CD14-positive monocyte (primary cell): ENCODE measurements around the gene KNDC1. TPM values are rescaled to one million over a fixed set of nuclear protein-coding genes. Genes with fewer than 3 reads are reported as not detected.

ENCODE experiments used
- DNase-seq, 3 donors: peaks; one replicate each; pipeline ENCODE4 v3.0.0-alpha.2; 2011 to 2022
- H2AFZ ChIP-seq: 2 replicates; pipeline ENCODE4 v1.6.0; 2012; ENCODE audit warnings: mild to moderate bottlenecking, low read depth, low read length, inconsistent platforms; ENCODE audit not compliant: insufficient read depth, poor library complexity, severe bottlenecking
- H3K27ac ChIP-seq, 2 donors: 1 replicate in 1 of 2; 2 replicates in 1 of 2; pipeline ENCODE4 v1.5.1; 2012 to 2013; ENCODE audit warnings: low read length in 2 of 2, control low read depth in 1 of 2, inconsistent platforms in 1 of 2, low read depth in 1 of 2, mild to moderate bottlenecking in 1 of 2
- H3K27me3 ChIP-seq, 2 donors: one replicate each; pipeline versions ENCODE4 v1.6.0 to v1.6.1; 2011 to 2013; ENCODE audit warnings: low read length in 2 of 2; ENCODE audit not compliant: control insufficient read depth in 2 of 2, insufficient read depth in 2 of 2
- H3K36me3 ChIP-seq, 2 donors: replicated peaks in 1 of 2; 1 replicate in 1 of 2; 2 replicates in 1 of 2; pipeline versions ENCODE4 v1.5.1 to v1.6.1; 2012 to 2013; ENCODE audit warnings: low read length in 2 of 2, control low read depth in 1 of 2, inconsistent platforms in 1 of 2, mild to moderate bottlenecking in 1 of 2; ENCODE audit not compliant: insufficient read depth in 2 of 2, control insufficient read depth in 1 of 2
- H3K4me1 ChIP-seq, 2 donors: 1 replicate in 1 of 2; 2 replicates in 1 of 2; pipeline versions ENCODE4 v1.5.1 to v1.6.1; 2012 to 2013; ENCODE audit warnings: low read length in 2 of 2, control low read depth in 1 of 2, inconsistent platforms in 1 of 2, mild to moderate bottlenecking in 1 of 2, moderate library complexity in 1 of 2; ENCODE audit not compliant: insufficient read depth in 2 of 2, control insufficient read depth in 1 of 2
- H3K4me2 ChIP-seq: replicated peaks from 2 replicates; pipeline ENCODE3; 2012; ENCODE audit warnings: low read length, moderate library complexity, mild to moderate bottlenecking; ENCODE audit not compliant: poor library complexity, severe bottlenecking; ENCODE audit errors: extremely low read depth
- H3K4me3 ChIP-seq, 3 experiments: fragments of 200-600 bp in 1 of 3; sonication (generic) in 1 of 3; replicated peaks in 1 of 3; 1 replicate in 2 of 3; 2 replicates in 1 of 3; pipeline ENCODE4 v1.5.1; 2011 to 2013; ENCODE audit warnings: low read length in 3 of 3, mild to moderate bottlenecking in 3 of 3, control low read depth in 2 of 3, low read depth in 2 of 3, inconsistent platforms in 1 of 3, moderate library complexity in 1 of 3
- H3K79me2 ChIP-seq: 2 replicates; pipeline ENCODE4 v1.6.0; 2012; ENCODE audit warnings: mild to moderate bottlenecking, control low read depth, inconsistent platforms, low read length, moderate library complexity; ENCODE audit not compliant: insufficient read depth
- H3K9ac ChIP-seq: 2 replicates; pipeline ENCODE4 v1.6.0; 2017; ENCODE audit warnings: low read length, mild to moderate bottlenecking; ENCODE audit not compliant: insufficient read depth, poor library complexity, severe bottlenecking
- H3K9me3 ChIP-seq, 2 donors: replicated peaks in 1 of 2; 1 replicate in 1 of 2; 2 replicates in 1 of 2; pipeline versions ENCODE4 v1.5.1 to v1.6.1; 2012 to 2013; ENCODE audit warnings: low read length in 2 of 2, control low read depth in 1 of 2; ENCODE audit not compliant: control insufficient read depth in 1 of 2, insufficient read depth in 1 of 2
- H4K20me1 ChIP-seq: 2 replicates; pipeline ENCODE4 v1.6.0; 2012; ENCODE audit warnings: mild to moderate bottlenecking, low read length, control low read depth, moderate library complexity; ENCODE audit not compliant: insufficient read depth
- H3K27ac Mint-ChIP-seq, 7 donors: one replicate each; pipeline ENCODE4 v1.8.0; 2020; ENCODE audit warnings: mild to moderate bottlenecking in 7 of 7, mixed read lengths in 7 of 7, moderate library complexity in 6 of 7, inconsistent platforms in 2 of 7
- H3K27me3 Mint-ChIP-seq, 3 donors: one replicate each; pipeline ENCODE4 v1.8.0; 2021 to 2022; ENCODE audit warnings: low read depth in 3 of 3, mild to moderate bottlenecking in 3 of 3, mixed read lengths in 3 of 3, moderate library complexity in 3 of 3, inconsistent platforms in 1 of 3
- H3K36me3 Mint-ChIP-seq, 2 donors: one replicate each; pipeline ENCODE4 v1.8.0; 2020; ENCODE audit warnings: mixed read lengths in 2 of 2, inconsistent platforms in 1 of 2, mild to moderate bottlenecking in 1 of 2
- H3K4me1 Mint-ChIP-seq: one replicate; pipeline ENCODE4 v1.8.0; 2020; ENCODE audit warnings: mild to moderate bottlenecking, mixed read lengths
- H3K4me3 Mint-ChIP-seq, 2 donors: one replicate each; pipeline ENCODE4 v1.8.0; 2020; ENCODE audit warnings: mild to moderate bottlenecking in 2 of 2, mixed read lengths in 2 of 2, moderate library complexity in 1 of 2
- H3K9me3 Mint-ChIP-seq, 7 donors: one replicate each; pipeline ENCODE4 v1.8.0; 2020 to 2022; ENCODE audit warnings: mixed read lengths in 7 of 7, mild to moderate bottlenecking in 6 of 7, moderate library complexity in 6 of 7, inconsistent platforms in 2 of 7
- WGBS: methylation state at CpG from one replicate; pipeline ENCODE4 v1.1.5; 2013; ENCODE audit warnings: missing lambda C conversion rate; ENCODE audit not compliant: insufficient coverage; 5-methylcytosine and 5-hydroxymethylcytosine counted together
- intact Hi-C, 2 donors: fragments of 100-400 bp; cut with micrococcal nuclease; formaldehyde crosslinking; loops; one replicate each; pipeline versions ENCODE4 v1.15.0 to v1.15.1; 2023
- polyA plus RNA-seq, 3 donors: library from polyadenylated mRNA; depleted of rRNA in 1 of 3; unstranded in 2 of 3; stranded (reverse) in 1 of 3; fragments of 300-500 nt in 2 of 3; fragments of >200 nt in 1 of 3; fragmentation: Illumina TruSeq in 2 of 3; gene quantifications; 1 replicate in 2 of 3; 2 replicates in 1 of 3; pipeline ENCODE4 v1.2.3, GENCODE V29; 2012 to 2021
- TF ChIP-seq, protein P1 (sequence below): fragments of 200-600 bp; IDR thresholded peaks from one replicate; pipeline ENCODE4 v1.8.0; 2022; ENCODE audit warnings: antibody characterized with exemption, mild to moderate bottlenecking

KNDC1 gene
- polyA plus RNA-seq, 3 donors, result 0.22 to 0.80 TPM; not detected in 1

DNA sequence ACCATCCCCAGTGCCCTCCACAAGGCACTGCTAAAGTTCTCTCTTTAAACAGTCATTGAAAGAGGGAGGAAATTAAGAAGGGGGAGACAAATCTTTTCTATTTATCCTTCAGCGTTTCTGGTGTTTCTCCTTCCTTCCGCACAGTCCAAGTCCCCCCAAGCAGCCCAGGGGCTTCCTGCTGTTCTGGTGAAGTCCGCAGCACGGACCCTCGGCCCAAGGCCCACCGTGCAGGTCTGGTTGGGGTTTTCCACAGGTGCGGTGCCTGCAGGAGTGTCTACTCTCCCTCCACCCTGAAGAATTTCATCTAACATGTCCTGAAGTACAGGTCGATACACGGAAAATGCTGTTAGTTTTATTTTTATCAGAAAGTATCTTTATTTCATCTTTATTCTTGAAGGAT lies 34.1 kb upstream of the KNDC1 start:
- H3K36me3 ChIP-seq, result no peaks in the 10 kb centered on the region
- H3K9me3 ChIP-seq, result peaks cover 7 to 26% of the 10 kb centered on the region in 2 donors
- H3K27ac Mint-ChIP-seq, result no peak overlapping the region
- H3K4me2 ChIP-seq, result no peak overlapping the region
- 100% methylated on average over 1 of the region's 9 CpGs for WGBS
- H3K4me1 ChIP-seq, result no peaks in the 10 kb centered on the region
- H3K9me3 Mint-ChIP-seq, result peaks cover 0 to 17% (median 3%) of the 10 kb centered on the region in 7 donors
- no peak overlapping the region for H3K27ac ChIP-seq
- no peaks in the 10 kb centered on the region for H3K79me2 ChIP-seq
- no peak overlapping the region for H3K9ac ChIP-seq
- H3K27me3 Mint-ChIP-seq, result peaks cover 11 to 27% (median 11%) of the 10 kb centered on the region in 3 donors
- intact Hi-C loops, result loop anchor here (2.0 kb wide), 1 partner anchor 185 kb away; no protein-coding TSS in a partner anchor
- peaks cover 0 to 17% of the 10 kb centered on the region in 2 donors for H3K27me3 ChIP-seq
- no peak overlapping the region for H2AFZ ChIP-seq
- no peak overlapping the region for H3K4me3 ChIP-seq
- no peak for DNase-seq
- no peaks in the 10 kb centered on the region for H3K36me3 Mint-ChIP-seq
- H3K4me3 Mint-ChIP-seq, result no peak overlapping the region
- TF ChIP-seq, protein P1, sequence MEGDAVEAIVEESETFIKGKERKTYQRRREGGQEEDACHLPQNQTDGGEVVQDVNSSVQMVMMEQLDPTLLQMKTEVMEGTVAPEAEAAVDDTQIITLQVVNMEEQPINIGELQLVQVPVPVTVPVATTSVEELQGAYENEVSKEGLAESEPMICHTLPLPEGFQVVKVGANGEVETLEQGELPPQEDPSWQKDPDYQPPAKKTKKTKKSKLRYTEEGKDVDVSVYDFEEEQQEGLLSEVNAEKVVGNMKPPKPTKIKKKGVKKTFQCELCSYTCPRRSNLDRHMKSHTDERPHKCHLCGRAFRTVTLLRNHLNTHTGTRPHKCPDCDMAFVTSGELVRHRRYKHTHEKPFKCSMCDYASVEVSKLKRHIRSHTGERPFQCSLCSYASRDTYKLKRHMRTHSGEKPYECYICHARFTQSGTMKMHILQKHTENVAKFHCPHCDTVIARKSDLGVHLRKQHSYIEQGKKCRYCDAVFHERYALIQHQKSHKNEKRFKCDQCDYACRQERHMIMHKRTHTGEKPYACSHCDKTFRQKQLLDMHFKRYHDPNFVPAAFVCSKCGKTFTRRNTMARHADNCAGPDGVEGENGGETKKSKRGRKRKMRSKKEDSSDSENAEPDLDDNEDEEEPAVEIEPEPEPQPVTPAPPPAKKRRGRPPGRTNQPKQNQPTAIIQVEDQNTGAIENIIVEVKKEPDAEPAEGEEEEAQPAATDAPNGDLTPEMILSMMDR, result no peak
- H3K4me1 Mint-ChIP-seq, result peaks cover 3% of the 10 kb centered on the region
- no peaks in the 10 kb centered on the region for H4K20me1 ChIP-seq

- peaks cover 0 to 17% (median 3%) of the 10 kb centered on the region in 7 donors for H3K9me3 Mint-ChIP-seq
- H2AFZ ChIP-seq, result no peak overlapping the region
- H3K4me3 ChIP-seq, result no peak overlapping the region
- intact Hi-C loops, result no loop called here
- no peaks in the 10 kb centered on the region for H3K79me2 ChIP-seq
- no peak overlapping the region for H3K4me3 Mint-ChIP-seq
- no peak overlapping the region for H3K27ac ChIP-seq
- no peak overlapping the region for H3K9ac ChIP-seq
- no peak overlapping the region for H3K27ac Mint-ChIP-seq
- peaks cover 3 to 19% of the 10 kb centered on the region in 2 donors for H3K9me3 ChIP-seq
- peaks cover 0 to 17% of the 10 kb centered on the region in 2 donors for H3K27me3 ChIP-seq
- no peaks in the 10 kb centered on the region for H4K20me1 ChIP-seq
- H3K4me2 ChIP-seq, result no peak overlapping the region
- peaks cover 11 to 27% (median 11%) of the 10 kb centered on the region in 3 donors for H3K27me3 Mint-ChIP-seq
- WGBS, result 95% methylated on average over 56 of the region's 57 CpGs
- TF ChIP-seq, protein P1, result no peak
- H3K4me1 Mint-ChIP-seq, result peaks cover 3% of the 10 kb centered on the region
- no peaks in the 10 kb centered on the region for H3K36me3 ChIP-seq
- H3K36me3 Mint-ChIP-seq, result no peaks in the 10 kb centered on the region
- no peaks in the 10 kb centered on the region for H3K4me1 ChIP-seq
- DNase-seq, result no peak
Observed at GRCh38 chr10:133126431-133127290, 33.4 kb upstream of the KNDC1 start.
